A549 (cell line): ENCODE data around the gene TNIK. TPM values are rescaled to one million over a fixed set of nuclear protein-coding genes. Genes with fewer than 3 reads are reported as not detected.

Source experiments
- ATAC-seq, 2 experiments: fragments of 200-7000 bp in 1 of 2; fragments of >200 bp in 1 of 2; cut with Nextera tagmentation in 1 of 2; cut with Tn5 transposase in 1 of 2; 3 replicates each; pipeline versions ENCODE4 v1.8.0 to v1.9.1; 2018 to 2020; ENCODE audit warnings: mild to moderate bottlenecking in 1 of 2, moderate library complexity in 1 of 2
- CTCF ChIA-PET: fragments of 300-600 bp; sonication (Branson Sonifier 250); formaldehyde crosslinking; extraction: SDS; loops from one replicate; lab custom pipeline; 2021; ENCODE audit warnings: antibody characterized with exemption, inconsistent platforms; lab: Yijun Ruan, JAX
- POLR2A ChIA-PET: fragments of 350-600 bp; formaldehyde crosslinking; extraction: SDS; loops from one replicate; lab custom pipeline; 2021; ENCODE audit warnings: antibody characterized with exemption, inconsistent platforms; lab: Yijun Ruan, JAX
- DNase-seq, 2 experiments: peaks; one replicate each; pipeline versions ENCODE4 v3.0.0 to v3.0.0-alpha.2; 2011 to 2016; ENCODE audit warnings: low read depth in 1 of 2, low spot score in 1 of 2
- FAIRE-seq: peaks from 2 replicates; lab custom pipeline; 2011; peaks lifted over from hg19 to GRCh38; lab: Jason Lieb, UNC
- H3K27ac ChIP-seq, 2 experiments: fragments of >200 bp; sonication (Bioruptor Twin); formaldehyde crosslinking; 3 replicates each; pipeline ENCODE4 v1.5.1; 2016 to 2017
- H3K4me1 ChIP-seq: fragments of >200 bp; sonication (Bioruptor Twin); formaldehyde crosslinking; 3 replicates; pipeline ENCODE4 v1.6.1; 2016
- H3K4me2 ChIP-seq: fragments of >200 bp; sonication (Bioruptor Twin); formaldehyde crosslinking; 3 replicates; pipeline ENCODE4 v1.6.1; 2016
- H3K4me3 ChIP-seq: fragments of >200 bp; sonication (Bioruptor Twin); formaldehyde crosslinking; 3 replicates; pipeline ENCODE4 v1.5.1; 2016
- H3K9me3 ChIP-seq: fragments of >200 bp; sonication (Bioruptor Twin); formaldehyde crosslinking; 3 replicates; pipeline ENCODE4 v1.6.1; 2016
- CBX2 ChIP-seq: fragments of 200-600 bp; sonication (generic); IDR thresholded peaks from 2 replicates; pipeline ENCODE4 v1.6.1; 2016; ENCODE audit warnings: low read depth, mild to moderate bottlenecking, borderline replicate concordance
- CEBPB ChIP-seq, 2 experiments: fragments of >200 bp in 1 of 2; sonication (Bioruptor Twin) in 1 of 2; formaldehyde crosslinking in 1 of 2; IDR thresholded peaks; 2 replicates each; pipeline ENCODE4 v1.6.1; 2012 to 2016
- CHD4 ChIP-seq: fragments of 200-600 bp; sonication (generic); IDR thresholded peaks from 2 replicates; pipeline ENCODE4 v1.6.1; 2016; ENCODE audit warnings: antibody characterized with exemption, mild to moderate bottlenecking, borderline replicate concordance
- EHF ChIP-seq: fragments of 250-450 bp; sonication (Bioruptor Pico); IDR thresholded peaks from 2 replicates; pipeline ENCODE4 v1.5.0; 2020; ENCODE audit warnings: mild to moderate bottlenecking
- FOXS1 ChIP-seq: fragments of 250-450 bp; sonication (Bioruptor Pico); IDR thresholded peaks from 2 replicates; pipeline ENCODE4 v1.5.0; 2020; ENCODE audit warnings: mild to moderate bottlenecking, moderate library complexity
- GATA3 ChIP-seq: IDR thresholded peaks from 2 replicates; pipeline ENCODE4 v1.6.1; 2012; ENCODE audit warnings: borderline replicate concordance
- HMGXB4 ChIP-seq: fragments of 250-450 bp; sonication (Bioruptor Pico); IDR thresholded peaks from 2 replicates; pipeline ENCODE4 v1.5.0; 2021; ENCODE audit warnings: mild to moderate bottlenecking, moderate library complexity, borderline replicate concordance
- JUN ChIP-seq, 2 experiments: fragments of >200 bp; sonication (Bioruptor Twin); formaldehyde crosslinking; IDR thresholded peaks; 2 replicates in 1 of 2; 3 replicates in 1 of 2; pipeline ENCODE4 v1.6.1; 2016 to 2017
- KDM1A ChIP-seq: fragments of 200-600 bp; sonication (generic); IDR thresholded peaks from 2 replicates; pipeline ENCODE4 v1.6.1; 2016; ENCODE audit warnings: low read depth, mild to moderate bottlenecking
- NFE2L2 ChIP-seq: fragments of 150-350 bp; conservative IDR thresholded peaks from 2 replicates; pipeline ENCODE4 v1.6.1; 2014; ENCODE audit warnings: low read length
- NPAS2 ChIP-seq: fragments of 250-450 bp; sonication (Bioruptor Pico); IDR thresholded peaks from 2 replicates; pipeline ENCODE4 v1.8.0; 2022; ENCODE audit warnings: mild to moderate bottlenecking, moderate library complexity, borderline replicate concordance
- NR3C1 ChIP-seq: fragments of >200 bp; sonication (Bioruptor Twin); formaldehyde crosslinking; IDR thresholded peaks from 3 replicates; pipeline ENCODE4 v1.6.1; 2017
- PHF8 ChIP-seq: fragments of 200-600 bp; sonication (generic); IDR thresholded peaks from 2 replicates; pipeline ENCODE4 v1.6.1; 2016; ENCODE audit warnings: low read depth, mild to moderate bottlenecking, antibody characterized with exemption, moderate library complexity, borderline replicate concordance
- RFX5 ChIP-seq: fragments of 450-650 bp; IDR thresholded peaks from 2 replicates; pipeline ENCODE4 v1.7.1; 2014; ENCODE audit warnings: antibody characterized with exemption, mild to moderate bottlenecking, moderate library complexity
- RNF2 ChIP-seq: fragments of 200-600 bp; sonication (generic); IDR thresholded peaks from 2 replicates; pipeline ENCODE4 v1.6.1; 2016; ENCODE audit warnings: low read depth, mild to moderate bottlenecking, antibody characterized with exemption, moderate library complexity, borderline replicate concordance
- TFCP2L1 ChIP-seq: fragments of 250-450 bp; sonication (Bioruptor Pico); IDR thresholded peaks from 2 replicates; pipeline ENCODE4 v1.5.0; 2021; ENCODE audit warnings: mild to moderate bottlenecking
- ZNF302 ChIP-seq: fragments of 250-450 bp; sonication (Bioruptor Pico); IDR thresholded peaks from 2 replicates; pipeline ENCODE4 v1.9.0; 2021; ENCODE audit warnings: inconsistent platforms, mild to moderate bottlenecking, moderate library complexity
- WGBS: methylation state at CpG from one replicate; pipeline ENCODE4 v1.1.6; 2017; ENCODE audit errors: missing lambda C conversion rate; 5-methylcytosine and 5-hydroxymethylcytosine counted together
- polyA plus RNA-seq, 4 experiments: library from polyadenylated mRNA; depleted of rRNA in 3 of 4; stranded (reverse); fragments of >200 nt; fragmentation: RNase III in 1 of 4; extraction: RNeasy Plus Mini Kit Qiagen cat#74134 plus additional on column Dnase treatment in 1 of 4; gene quantifications; 2 replicates in 3 of 4; 3 replicates in 1 of 4; pipeline ENCODE4 v1.2.3, GENCODE V29; 2011 to 2017
- TF ChIP-seq, protein P1 (sequence below): IDR thresholded peaks from 2 replicates; pipeline ENCODE4 v1.6.1; 2012; ENCODE audit warnings: low read depth, borderline replicate concordance
- TF ChIP-seq, protein P2 (sequence below): fragments of >200 bp; sonication (Bioruptor Twin); formaldehyde crosslinking; IDR thresholded peaks from 3 replicates; pipeline ENCODE4 v1.5.1; 2016
- TF ChIP-seq, protein P3 (sequence below): fragments of >200 bp; sonication (Bioruptor Twin); formaldehyde crosslinking; IDR thresholded peaks from 2 replicates; pipeline ENCODE4 v1.6.1; 2016

The TNIK gene
- polyA plus RNA-seq, 2 of the 4 experiments (the other 2 are of a cell fraction): 1.6 to 1.8 TPM

DNA sequence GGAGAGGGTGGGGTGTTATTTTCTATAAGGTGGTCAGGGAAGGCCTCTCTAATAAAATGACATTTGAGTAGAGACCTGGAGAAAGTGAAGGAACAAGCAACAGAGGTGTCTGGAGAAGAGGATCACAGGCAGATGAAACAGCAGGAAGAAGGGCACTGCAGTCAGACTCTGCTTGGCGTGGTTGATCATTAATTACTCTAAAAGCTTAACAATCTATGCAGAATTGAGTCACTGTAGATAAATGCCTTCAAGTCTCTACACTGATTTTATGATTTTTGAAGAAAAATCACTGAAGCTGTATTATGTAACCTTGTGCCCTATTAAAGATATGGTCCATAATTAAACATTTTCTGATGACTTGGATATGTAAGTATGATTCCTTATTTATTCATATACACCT lies 114.2 kb downstream of the TNIK start:
- POLR2A ChIA-PET: no interaction called here
- Histone ChIP-seq H3K4me2 (no peak overlapping the region), H3K27ac (no peak overlapping the region), H3K4me1 (no peaks in the 10 kb centered on the region), H3K4me3 (no peak overlapping the region), H3K9me3 (no peaks in the 10 kb centered on the region)
- ATAC-seq (no peak), FAIRE-seq (no peak), DNase-seq (no peak)
- WGBS: 68% methylated on average over 1 of the region's 1 CpG
- CTCF ChIA-PET: no interaction called here
- TF ChIP-seq NPAS2 (CRISPR knock-in tag) (no peak), GATA3 (no peak), HMGXB4 (CRISPR knock-in tag) (no peak), JUN (IDR thresholded peaks at IDR 0.05) (no peak), ZNF302 (CRISPR knock-in tag) (no peak), CBX2 (no peak), TFCP2L1 (CRISPR knock-in tag) (no peak), RNF2 (no peak), NR3C1 (no peak), KDM1A (no peak), EHF (CRISPR knock-in tag) (no peak), CHD4 (no peak)
- TF ChIP-seq, protein P1, sequence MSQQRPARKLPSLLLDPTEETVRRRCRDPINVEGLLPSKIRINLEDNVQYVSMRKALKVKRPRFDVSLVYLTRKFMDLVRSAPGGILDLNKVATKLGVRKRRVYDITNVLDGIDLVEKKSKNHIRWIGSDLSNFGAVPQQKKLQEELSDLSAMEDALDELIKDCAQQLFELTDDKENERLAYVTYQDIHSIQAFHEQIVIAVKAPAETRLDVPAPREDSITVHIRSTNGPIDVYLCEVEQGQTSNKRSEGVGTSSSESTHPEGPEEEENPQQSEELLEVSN: no peak
- TF ChIP-seq, protein P2, sequence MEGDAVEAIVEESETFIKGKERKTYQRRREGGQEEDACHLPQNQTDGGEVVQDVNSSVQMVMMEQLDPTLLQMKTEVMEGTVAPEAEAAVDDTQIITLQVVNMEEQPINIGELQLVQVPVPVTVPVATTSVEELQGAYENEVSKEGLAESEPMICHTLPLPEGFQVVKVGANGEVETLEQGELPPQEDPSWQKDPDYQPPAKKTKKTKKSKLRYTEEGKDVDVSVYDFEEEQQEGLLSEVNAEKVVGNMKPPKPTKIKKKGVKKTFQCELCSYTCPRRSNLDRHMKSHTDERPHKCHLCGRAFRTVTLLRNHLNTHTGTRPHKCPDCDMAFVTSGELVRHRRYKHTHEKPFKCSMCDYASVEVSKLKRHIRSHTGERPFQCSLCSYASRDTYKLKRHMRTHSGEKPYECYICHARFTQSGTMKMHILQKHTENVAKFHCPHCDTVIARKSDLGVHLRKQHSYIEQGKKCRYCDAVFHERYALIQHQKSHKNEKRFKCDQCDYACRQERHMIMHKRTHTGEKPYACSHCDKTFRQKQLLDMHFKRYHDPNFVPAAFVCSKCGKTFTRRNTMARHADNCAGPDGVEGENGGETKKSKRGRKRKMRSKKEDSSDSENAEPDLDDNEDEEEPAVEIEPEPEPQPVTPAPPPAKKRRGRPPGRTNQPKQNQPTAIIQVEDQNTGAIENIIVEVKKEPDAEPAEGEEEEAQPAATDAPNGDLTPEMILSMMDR: no peak
- TF ChIP-seq, protein P3, sequence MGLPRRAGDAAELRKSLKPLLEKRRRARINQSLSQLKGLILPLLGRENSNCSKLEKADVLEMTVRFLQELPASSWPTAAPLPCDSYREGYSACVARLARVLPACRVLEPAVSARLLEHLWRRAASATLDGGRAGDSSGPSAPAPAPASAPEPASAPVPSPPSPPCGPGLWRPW: no peak

- Histone ChIP-seq H3K9me3 (no peaks in the 10 kb centered on the region), H3K4me3 (no peak overlapping the region), H3K4me1 (no peaks in the 10 kb centered on the region), H3K4me2 (no peak overlapping the region), H3K27ac (no peak overlapping the region)
- ATAC-seq (no peak), FAIRE-seq (no peak), DNase-seq (no peak)
- ChIA-PET CTCF (no interaction called here), POLR2A (no interaction called here)
- no peak for TF ChIP-seq FOXS1 (CRISPR knock-in tag)
- TF ChIP-seq GATA3: no peak
- no peak for TF ChIP-seq NFE2L2
- TF ChIP-seq, protein P2: no peak
- TF ChIP-seq RNF2: no peak
- TF ChIP-seq RFX5: no peak
- no peak for TF ChIP-seq CEBPB (IDR thresholded peaks at IDR 0.05)
- TF ChIP-seq CHD4: no peak
- no peak for TF ChIP-seq PHF8
- WGBS: 43% methylated on average over 2 of the region's 2 CpGs
These were observed 114.9 kb downstream of the TNIK start for GRCh38 chr3:171345107-171345843.
